Parietal lobe (tissue), 1 donor: ENCODE data around the gene TFB1M. TPM values are rescaled to one million over a fixed set of nuclear protein-coding genes. Genes with fewer than 3 reads are reported as not detected.

Source experiments
- total RNA-seq: library from RNA; depleted of rRNA; stranded (reverse); fragments of >200 nt; gene quantifications from one replicate; pipeline ENCODE4 v1.2.3, GENCODE V29; 2014

Gene TFB1M
- total RNA-seq, result 28.2 TPM

GRCh38 chr6:155314092-155314772, at the start of gene TFB1M:
Gene TFB1M, minus strand, starts transcription at chr6:155314484. Its CDS starts 56 bp downstream, at chr6:155314428.

GRCh38 chr6:155263373-155264063, 50.8 kb downstream of the TFB1M start, which contains the start of gene CLDN20:
Gene CLDN20, plus strand, starts transcription at chr6:155264013. Its CDS starts 11,707 bp downstream, at chr6:155275720.

Other genes starting within 250 kb of the TFB1M start
- gene CLDN20, start 50.5 kb downstream of the TFB1M start, total RNA-seq, result not detected
- not detected for gene NOX3, start 141.4 kb upstream of the TFB1M start, total RNA-seq